ENCODE results near the gene ADNP2. TPM values are rescaled to one million over a fixed set of nuclear protein-coding genes. Genes with fewer than 3 reads are reported as not detected.

The ADNP2 gene
- total RNA-seq, 1 experiment from 2014 or later: 12.6 TPM

DNA sequence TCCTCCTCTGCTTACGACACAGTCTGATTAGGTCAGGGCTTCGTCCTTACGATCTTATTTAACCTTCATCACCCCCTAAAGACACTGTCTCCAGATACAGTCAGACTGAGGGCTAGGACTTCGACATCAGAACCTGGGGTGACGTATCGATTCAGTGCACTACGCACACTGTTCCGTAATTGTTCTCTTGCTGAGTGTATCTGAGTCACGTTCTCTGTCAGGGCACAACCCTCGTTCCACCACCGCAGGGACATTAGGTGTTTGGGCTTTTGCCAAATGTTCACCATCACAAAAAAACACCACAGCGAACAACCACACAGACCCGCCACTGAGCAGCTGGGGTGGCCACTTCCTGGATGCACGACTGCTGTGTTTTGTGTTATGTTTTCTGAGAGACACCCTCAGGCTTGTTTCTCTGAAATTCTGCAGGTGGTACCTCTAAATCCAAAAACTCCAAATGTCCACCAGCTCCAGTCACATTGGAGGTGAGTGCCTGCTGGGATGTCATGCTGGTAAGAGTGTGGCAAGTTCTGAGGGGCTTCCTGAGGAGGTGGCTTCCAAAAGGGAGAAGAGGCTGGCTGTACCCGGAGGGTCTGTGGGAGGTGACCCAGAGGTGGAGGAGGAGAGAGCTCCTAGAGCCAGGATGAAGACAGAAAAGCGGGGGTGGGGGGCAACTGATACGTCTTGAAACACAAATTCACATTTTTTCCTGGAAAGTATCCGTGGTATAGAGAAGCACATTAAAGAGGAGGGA is 66.6 kb downstream of the ADNP2 start:
- intact Hi-C loops (cut with micrococcal nuclease; ENCODE audit: unreplicated experiment): no loop called here
- H3K4me3 ChIP-seq: no peak overlapping the region
- ChIA-PET CTCF (no interaction called here), POLR2A (ENCODE audit: unreplicated experiment) (no interaction called here)
- no peak overlapping the region for H3K27ac ChIP-seq
- H3K9me3 ChIP-seq (ENCODE audit: insufficient read depth, low read depth): no peaks in the 10 kb centered on the region
- H3K9me2 ChIP-seq (ENCODE audit: insufficient read depth): no peaks in the 10 kb centered on the region
- TF ChIP-seq, protein P1, sequence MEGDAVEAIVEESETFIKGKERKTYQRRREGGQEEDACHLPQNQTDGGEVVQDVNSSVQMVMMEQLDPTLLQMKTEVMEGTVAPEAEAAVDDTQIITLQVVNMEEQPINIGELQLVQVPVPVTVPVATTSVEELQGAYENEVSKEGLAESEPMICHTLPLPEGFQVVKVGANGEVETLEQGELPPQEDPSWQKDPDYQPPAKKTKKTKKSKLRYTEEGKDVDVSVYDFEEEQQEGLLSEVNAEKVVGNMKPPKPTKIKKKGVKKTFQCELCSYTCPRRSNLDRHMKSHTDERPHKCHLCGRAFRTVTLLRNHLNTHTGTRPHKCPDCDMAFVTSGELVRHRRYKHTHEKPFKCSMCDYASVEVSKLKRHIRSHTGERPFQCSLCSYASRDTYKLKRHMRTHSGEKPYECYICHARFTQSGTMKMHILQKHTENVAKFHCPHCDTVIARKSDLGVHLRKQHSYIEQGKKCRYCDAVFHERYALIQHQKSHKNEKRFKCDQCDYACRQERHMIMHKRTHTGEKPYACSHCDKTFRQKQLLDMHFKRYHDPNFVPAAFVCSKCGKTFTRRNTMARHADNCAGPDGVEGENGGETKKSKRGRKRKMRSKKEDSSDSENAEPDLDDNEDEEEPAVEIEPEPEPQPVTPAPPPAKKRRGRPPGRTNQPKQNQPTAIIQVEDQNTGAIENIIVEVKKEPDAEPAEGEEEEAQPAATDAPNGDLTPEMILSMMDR (conservative IDR thresholded peaks at IDR 0.05): no peak
- no peak for TF ChIP-seq EZH2 (IDR thresholded peaks at IDR 0.05; ENCODE audit: low read depth)
- no peaks in the 10 kb centered on the region for H3K36me3 ChIP-seq (ENCODE audit: low read depth)
- no peaks in the 10 kb centered on the region for H3F3A ChIP-seq (ENCODE audit: insufficient read depth, low read depth)
- peaks cover 86% of the 10 kb centered on the region for H3K27me3 ChIP-seq (ENCODE audit: insufficient read depth, low read depth)
- H3K4me2 ChIP-seq: no peak overlapping the region
- H4K20me1 ChIP-seq (ENCODE audit: insufficient read depth): no peaks in the 10 kb centered on the region
- BruUV-seq (replicated peaks): no TSS peak
- H2AFZ ChIP-seq: no peak overlapping the region
- H3K79me2 ChIP-seq (ENCODE audit: low read depth): no peaks in the 10 kb centered on the region
- H3K4me1 ChIP-seq (replicated peaks; ENCODE audit: insufficient read depth): no peaks in the 10 kb centered on the region
- no peak for DNase-seq

DNA sequence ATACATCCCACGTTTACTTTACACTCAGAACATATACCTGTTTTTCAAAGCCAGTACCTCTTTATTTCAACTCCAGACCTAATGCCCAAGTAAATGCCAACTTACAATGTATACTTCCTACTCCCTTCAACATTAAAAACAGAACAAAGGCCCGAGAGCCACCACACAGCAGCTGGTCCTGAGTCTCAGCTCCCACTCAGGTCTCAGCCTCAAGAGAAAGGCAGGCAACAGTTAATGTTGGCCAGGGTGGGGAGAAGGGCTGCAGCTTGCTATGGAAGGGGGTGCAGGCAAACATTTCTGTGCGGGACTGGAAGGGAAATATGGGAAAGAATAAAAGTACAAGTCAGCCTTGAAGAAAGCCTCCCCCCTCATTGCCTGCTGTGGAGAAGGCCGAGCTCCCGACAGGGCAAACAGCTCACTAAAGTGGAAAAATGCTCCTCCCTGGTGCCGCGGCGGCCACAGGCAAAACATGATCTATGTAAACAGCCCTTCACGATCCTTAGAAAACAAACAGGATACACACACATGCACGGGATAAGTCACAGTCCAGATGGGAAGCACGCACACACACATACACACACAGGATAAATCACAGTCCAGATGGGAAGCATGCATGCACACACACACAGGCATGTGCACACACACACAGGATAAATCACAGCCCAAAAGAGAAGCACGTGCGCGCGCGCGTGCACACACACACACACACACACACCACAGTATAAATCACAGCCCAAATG is 67.4 kb downstream of the ADNP2 start:
- Histone ChIP-seq H3K4me2 (no peak overlapping the region), H3K36me3 (ENCODE audit: low read depth) (no peaks in the 10 kb centered on the region), H3K27ac (no peak overlapping the region), H3K27me3 (ENCODE audit: insufficient read depth, low read depth) (peaks cover 93% of the 10 kb centered on the region), H4K20me1 (ENCODE audit: insufficient read depth) (no peaks in the 10 kb centered on the region), H3K9me2 (ENCODE audit: insufficient read depth) (no peaks in the 10 kb centered on the region), H3K9me3 (ENCODE audit: insufficient read depth, low read depth) (no peaks in the 10 kb centered on the region), H2AFZ (no peak overlapping the region), H3K4me3 (no peak overlapping the region), H3K4me1 (replicated peaks; ENCODE audit: insufficient read depth) (no peaks in the 10 kb centered on the region), H3F3A (ENCODE audit: insufficient read depth, low read depth) (no peaks in the 10 kb centered on the region), H3K79me2 (ENCODE audit: low read depth) (no peaks in the 10 kb centered on the region)
- TF ChIP-seq EZH2 (IDR thresholded peaks at IDR 0.05; ENCODE audit: low read depth): no peak
- TF ChIP-seq, protein P1 (conservative IDR thresholded peaks at IDR 0.05): no peak
- no TSS peak for BruUV-seq (replicated peaks)
- intact Hi-C loops (cut with micrococcal nuclease; ENCODE audit: unreplicated experiment): no loop called here
- POLR2A ChIA-PET (ENCODE audit: unreplicated experiment): no interaction called here
- no peak for DNase-seq
- CTCF ChIA-PET: no interaction called here

DNA sequence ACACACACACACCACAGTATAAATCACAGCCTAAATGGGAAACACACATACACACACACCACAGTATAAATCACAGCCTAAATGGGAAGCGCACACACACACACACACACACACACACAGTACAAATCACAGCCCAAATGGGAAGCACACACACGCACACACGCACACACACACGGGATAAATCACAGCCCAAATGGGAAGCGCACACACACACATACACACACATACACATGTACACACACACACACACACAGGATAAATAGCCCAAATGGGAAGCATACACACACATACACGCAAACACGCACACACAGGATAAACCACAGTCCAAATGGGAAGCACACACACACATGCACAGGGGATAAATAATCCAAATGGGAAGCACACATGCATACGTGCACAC is 68.1 kb downstream of the ADNP2 start:
- Histone ChIP-seq H3K4me1 (replicated peaks; ENCODE audit: insufficient read depth) (no peaks in the 10 kb centered on the region), H2AFZ (no peak overlapping the region), H3K4me3 (no peak overlapping the region), H3K36me3 (ENCODE audit: low read depth) (no peaks in the 10 kb centered on the region), H3K9me3 (ENCODE audit: insufficient read depth, low read depth) (no peaks in the 10 kb centered on the region), H3K27me3 (ENCODE audit: insufficient read depth, low read depth) (peaks cover 95% of the 10 kb centered on the region), H3K79me2 (ENCODE audit: low read depth) (no peaks in the 10 kb centered on the region), H3K27ac (no peak overlapping the region), H3K9me2 (ENCODE audit: insufficient read depth) (no peaks in the 10 kb centered on the region), H3K4me2 (no peak overlapping the region), H4K20me1 (ENCODE audit: insufficient read depth) (no peaks in the 10 kb centered on the region), H3F3A (ENCODE audit: insufficient read depth, low read depth) (no peaks in the 10 kb centered on the region)
- intact Hi-C loops (cut with micrococcal nuclease; ENCODE audit: unreplicated experiment): no loop called here
- CTCF ChIA-PET: no interaction called here
- POLR2A ChIA-PET (ENCODE audit: unreplicated experiment): no interaction called here
- TF ChIP-seq, protein P1 (conservative IDR thresholded peaks at IDR 0.05): no peak
- TF ChIP-seq EZH2 (IDR thresholded peaks at IDR 0.05; ENCODE audit: low read depth): no peak
- no peak for DNase-seq
- no TSS peak for BruUV-seq (replicated peaks)
